HG03095 (cell line): ENCODE measurements around the gene KRT17.
"Not testable (repeated sequence)": the region's sequence is repeated elsewhere in the genome, so short reads cannot be mapped to it uniquely, and the experiment has no call there.

Source experiments
- ATAC-seq: cut with Tn5 transposase; IDR thresholded peaks from one replicate; pipeline ENCODE4 v1.9.1; 2021; ENCODE audit warnings: moderate library complexity; ENCODE audit not compliant: unreplicated experiment

Gene KRT17

GRCh38 chr17:41621916-41622315, 2.5 kb downstream of the KRT17 start:
- no peak for ATAC-seq

DNA sequence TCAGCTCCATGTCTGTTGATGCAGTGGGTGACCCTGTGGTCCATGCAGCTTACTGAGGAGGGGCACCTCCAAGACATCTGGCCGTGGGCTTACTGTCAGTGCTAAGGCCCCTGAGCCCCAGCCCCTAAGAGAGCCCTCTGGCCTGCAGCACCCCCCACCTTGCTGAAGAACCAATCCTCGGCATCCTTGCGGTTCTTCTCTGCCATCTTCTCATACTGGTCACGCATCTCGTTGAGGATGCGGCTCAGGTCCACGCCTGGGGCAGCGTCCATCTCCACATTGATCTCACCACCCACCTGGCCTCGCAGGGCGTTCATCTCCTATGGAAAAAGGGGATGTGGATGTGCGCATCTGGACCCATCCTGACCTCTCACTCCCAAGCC, 2.9 kb downstream of the KRT17 start:
- not testable (repeated sequence) for ATAC-seq

DNA sequence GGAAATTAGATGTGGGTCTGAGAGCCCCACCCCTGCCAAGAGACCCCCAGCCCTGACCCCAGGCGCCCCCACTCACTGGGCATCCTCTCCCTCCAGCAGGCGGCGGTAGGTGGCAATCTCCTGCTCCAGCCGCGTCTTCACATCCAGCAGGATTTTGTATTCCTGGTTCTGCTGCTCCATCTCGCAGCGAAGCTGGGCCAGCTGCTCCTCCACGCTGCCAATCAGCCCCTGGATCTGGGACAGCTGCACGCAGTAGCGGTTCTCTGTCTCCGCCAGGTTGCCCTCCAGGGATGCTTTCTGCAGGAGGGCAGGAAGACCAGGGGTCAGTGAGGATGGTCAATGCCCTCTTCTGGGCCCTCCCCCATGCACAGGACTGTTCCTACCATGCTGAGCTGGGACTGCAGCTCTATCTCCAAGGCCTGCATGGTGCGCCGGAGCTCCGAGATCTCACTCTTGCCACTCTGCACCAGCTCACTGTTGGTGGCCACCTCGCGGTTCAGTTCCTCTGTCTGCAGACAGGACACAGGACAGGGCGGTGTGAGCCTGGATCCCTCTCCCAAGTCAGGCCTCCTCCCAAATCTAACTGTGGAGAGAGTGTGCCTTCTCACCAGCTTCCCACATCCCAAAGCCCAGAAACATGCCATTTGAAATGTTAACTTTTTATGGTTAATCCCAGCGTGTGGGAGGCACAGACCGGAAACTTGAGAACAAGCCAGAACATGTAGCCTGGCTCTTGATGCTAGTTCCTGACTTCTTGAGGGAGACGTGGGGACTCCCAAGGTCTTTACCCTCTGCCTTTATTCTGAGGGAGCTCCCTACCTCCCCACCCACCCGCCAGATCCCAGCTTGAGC, 3.6 kb downstream of the KRT17 start:
- ATAC-seq = no peak

DNA sequence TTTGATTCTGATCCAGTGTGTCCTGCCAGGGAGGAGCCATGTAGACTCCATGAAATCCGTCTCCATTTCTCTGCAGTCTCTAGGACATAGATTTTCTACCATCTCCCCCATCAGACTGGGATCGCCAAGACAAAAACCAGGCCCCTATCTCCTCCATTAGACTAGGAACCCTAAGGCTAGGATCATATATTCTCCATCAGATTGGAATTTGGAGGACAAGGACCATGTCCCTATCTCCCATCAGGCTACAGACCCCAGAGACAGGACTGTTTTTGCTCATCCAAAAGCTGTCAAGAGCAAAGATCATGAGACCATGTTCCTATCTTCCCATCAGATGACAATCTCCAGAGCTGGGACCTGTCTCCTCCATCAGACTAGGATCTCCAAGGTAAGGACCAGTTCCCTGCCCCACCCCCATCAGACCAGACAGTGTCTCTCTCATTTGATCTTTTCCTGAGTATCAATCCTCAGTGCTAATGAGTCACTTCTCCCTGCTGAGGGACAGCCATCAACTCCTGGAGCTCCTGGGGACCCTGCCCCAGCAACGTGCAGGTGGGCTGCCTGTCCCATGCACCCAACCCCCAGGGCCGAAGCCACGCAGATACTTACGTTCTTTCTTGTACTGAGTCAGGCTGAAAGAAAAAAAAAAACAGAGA, 4.3 kb downstream of the KRT17 start:
- not testable (repeated sequence) for ATAC-seq

GRCh38 chr17:41619036-41619926, 5.1 kb downstream of the KRT17 start:
- ATAC-seq = no peak

DNA sequence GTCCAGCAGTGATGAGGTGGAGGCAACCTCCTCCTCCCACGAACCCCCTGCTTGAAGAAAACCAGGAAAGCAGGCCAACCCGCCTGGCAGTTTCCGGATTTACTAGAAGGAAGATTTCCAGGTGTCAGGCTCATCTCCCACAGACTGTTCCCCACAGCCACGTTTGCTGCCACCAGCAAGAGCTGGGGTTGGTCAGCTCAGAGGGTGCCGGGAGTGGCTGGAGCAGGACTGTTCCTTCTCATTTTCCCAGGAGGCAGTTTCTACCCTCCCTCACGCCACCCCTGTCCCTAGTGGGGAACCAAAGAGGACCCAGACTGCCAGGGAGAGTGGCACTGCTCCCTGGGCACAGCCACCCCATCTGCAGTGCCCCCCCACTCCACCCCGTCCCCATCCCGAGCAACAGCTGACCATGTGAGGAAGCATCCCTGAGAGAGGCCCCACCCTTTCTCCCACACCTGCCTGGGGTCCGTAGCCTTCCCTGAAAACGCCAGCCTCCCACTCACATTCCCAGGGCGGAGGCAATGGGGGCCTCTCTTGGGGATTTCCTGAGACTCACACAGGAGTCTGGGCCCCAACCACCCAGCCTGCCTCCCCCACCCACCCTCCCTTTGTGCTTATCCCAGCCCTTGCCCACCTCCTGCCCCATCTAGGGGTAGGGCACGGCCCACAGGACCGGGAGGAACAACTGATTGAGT, 5.9 kb downstream of the KRT17 start:
- no peak for ATAC-seq

DNA sequence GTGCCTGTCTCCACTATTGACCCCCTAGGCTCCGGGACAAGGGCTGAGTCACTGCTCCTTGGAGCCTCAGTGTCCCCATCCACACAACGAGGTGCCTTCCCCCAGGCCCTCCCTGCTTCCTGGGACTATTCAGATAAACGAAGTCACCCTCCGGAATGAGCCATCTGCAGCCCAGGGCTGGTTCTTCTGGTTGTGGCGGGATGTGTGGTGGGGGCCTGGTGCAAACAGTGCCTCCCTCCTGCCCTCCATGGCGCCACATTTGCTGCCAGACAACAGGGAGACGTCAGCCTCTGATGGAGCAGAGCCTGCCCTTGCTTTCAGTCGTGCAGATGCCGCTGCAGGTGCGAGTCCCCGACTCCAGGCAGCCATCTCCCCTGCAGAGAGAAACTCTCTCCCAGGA, 6.7 kb downstream of the KRT17 start:
- no peak for ATAC-seq

- no peak for ATAC-seq
Measured at GRCh38 chr17:41617136-41617535, 7.2 kb downstream of the KRT17 start.

DNA sequence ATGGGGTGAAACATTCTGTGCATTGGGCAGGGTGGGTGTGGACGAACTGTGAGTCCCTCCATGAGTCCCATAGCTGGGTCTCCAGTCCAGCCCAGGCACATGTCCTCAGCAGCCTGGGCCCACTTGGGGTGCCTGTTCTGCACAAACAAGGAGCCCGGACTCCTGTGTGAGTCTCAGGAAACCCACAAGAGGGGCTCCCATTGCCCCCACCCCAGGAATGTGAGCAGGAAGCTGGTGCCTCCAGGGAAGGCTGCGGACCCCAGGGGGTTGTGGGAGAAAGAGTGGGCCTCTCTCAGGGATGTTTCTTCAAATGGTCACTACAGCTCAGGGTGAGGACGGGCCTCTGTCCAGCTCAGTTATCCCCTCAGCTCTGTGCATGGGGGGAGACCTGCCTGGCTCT, 7.9 kb downstream of the KRT17 start:
- ATAC-seq = not testable (repeated sequence)

GRCh38 chr17:41615454-41615853, 8.9 kb downstream of the KRT17 start:
- ATAC-seq = no peak

GRCh38 chr17:41614767-41615166, 9.6 kb downstream of the KRT17 start:
- ATAC-seq = not testable (repeated sequence)

DNA sequence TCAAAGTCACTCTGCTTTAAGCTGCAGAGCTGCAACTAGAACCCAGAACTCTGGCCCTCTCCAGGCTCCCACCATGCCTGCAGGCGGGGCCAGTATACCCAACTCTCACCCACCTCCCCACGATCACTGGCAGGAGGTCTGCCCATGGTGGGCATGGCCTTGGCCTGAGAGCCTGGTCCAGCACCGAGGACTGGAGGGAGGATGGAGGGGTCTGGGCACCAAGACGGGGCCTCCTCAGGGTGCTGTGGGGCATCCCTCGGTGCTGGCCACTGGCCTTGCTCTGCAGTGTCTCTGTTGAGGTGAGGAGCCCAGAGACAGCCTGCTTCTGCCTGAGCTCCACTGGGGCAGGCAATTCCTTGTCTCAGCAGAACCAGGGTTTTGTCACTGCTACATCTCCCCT, 10.3 kb downstream of the KRT17 start:
- no peak for ATAC-seq

- no peak for ATAC-seq
Measured at GRCh38 chr17:41613277-41614082, 10.9 kb downstream of the KRT17 start.

- not testable (repeated sequence) for ATAC-seq
Measured at GRCh38 chr17:41612376-41613160, 11.8 kb downstream of the KRT17 start, which contains the start of gene KRT16. Gene KRT16, minus strand, starts transcription at chr17:41612767. Its CDS starts 79 bp downstream, at chr17:41612688.

GRCh38 chr17:41610965-41611640, 13.3 kb downstream of the KRT17 start:
- ATAC-seq = no peak

DNA sequence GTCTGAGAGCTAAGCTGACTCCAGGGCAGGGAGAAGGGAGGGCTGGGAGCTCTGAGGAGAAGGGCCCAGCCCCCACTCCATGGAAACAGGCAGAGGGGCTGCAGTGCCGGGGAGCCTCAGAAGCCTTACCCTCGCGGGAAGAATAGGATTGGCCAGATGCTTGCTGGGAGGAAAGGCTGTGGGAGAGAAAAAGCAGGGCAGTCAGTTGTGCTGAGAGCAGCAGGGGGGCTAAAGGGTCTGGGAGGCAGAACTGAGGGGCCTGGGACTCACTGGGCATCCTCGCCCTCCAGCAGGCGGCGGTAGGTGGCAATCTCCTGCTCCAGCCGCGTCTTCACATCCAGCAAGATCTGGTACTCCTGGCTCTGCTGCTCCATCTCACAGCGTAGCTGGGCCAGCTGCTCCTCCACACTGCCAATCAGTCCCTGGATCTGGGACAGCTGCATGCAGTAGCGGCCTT, 14.3 kb downstream of the KRT17 start:
- ATAC-seq = not testable (repeated sequence)

DNA sequence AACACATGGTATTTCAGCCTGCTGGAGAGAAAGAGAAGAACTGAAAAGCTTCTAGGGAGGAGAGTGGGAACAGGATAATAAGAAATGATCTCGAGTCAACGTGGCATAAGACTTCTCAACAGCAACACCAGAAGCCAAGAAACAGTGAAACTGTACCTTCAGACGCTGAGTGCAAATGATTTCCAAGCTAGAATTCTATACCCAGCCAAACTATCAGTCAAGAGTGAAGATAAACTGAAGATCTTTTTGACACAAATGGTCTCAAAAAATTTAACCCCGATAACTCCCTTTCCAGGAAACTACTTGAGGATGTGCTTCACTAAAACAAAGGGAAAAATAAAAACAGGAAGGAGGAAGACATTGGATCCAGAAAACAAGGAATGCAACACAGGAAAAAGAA, 17.4 kb downstream of the KRT17 start:
- not testable (repeated sequence) for ATAC-seq

DNA sequence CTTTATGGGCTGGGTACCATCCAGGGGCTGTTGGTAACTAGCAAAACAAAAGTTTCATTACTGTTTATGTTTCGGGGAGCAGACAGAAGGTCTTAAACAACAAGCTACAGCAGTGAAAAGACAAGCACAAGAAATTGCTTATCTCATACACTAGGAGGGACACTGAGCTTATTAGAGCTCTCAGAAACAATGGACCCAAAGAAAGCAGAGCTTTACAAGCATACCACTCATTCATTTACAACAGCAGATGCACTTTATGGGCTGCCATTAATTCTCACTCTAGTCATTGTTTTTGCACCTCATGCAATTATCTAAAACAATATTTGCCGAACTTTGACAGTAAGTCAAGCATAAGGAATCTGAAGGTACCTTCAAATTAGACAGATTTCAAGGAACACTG, 21.9 kb downstream of the KRT17 start:
- ATAC-seq = no peak
